Mucosa of gallbladder (tissue), 1 donor: ENCODE data around the gene SPPL2B. TPM values are rescaled to one million over a fixed set of nuclear protein-coding genes. Genes with fewer than 3 reads are reported as not detected.
"Not testable (repeated sequence)": the region's sequence is repeated elsewhere in the genome, so short reads cannot be mapped to it uniquely, and the experiment has no call there.

ENCODE experiments used
- DNase-seq: peaks from one replicate; pipeline ENCODE4 v3.0.0-alpha.2; 2020; ENCODE audit warnings: low spot score
- total RNA-seq: library from RNA; stranded (reverse); gene quantifications from one replicate; pipeline ENCODE4 v1.2.1, GENCODE V29; 2021
- donor health status: DM: no; HTN: no; CAD: no.

The SPPL2B gene
- total RNA-seq, 1 donor from 2014 or later, result 148 TPM

DNA sequence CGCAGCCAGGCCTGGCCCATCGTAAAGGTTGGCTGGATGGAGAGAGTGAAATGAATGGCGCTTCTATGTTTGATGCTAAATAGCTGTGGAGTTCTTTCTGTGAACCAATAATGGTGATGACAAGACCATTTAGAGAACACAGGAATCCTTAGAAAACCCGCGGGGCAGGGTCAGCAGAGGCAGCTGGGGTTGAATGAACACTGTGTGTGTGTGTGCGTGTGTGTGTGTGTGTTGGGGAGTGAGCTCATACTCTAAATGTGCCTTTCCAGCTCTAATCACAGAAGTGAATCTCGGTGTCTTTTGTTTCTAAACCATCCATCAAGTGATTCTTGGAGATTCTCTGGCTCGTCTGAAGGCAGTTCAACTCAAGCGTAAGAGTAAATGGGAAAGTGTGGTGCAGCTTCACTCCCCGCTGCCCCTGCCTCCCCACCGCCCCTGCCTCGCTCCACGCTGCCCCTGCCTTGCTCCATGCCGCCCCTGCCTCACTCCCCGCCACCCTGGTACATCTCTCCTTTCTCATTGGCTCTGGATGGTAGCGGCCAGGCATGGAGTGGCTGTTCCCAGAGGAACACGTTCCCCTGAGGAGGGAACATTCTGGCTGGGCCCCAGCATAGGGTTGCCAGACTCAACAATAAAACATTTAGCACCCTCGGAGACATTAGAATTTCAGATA lies 52.8 kb downstream of the SPPL2B start:
- no peak for DNase-seq

GRCh38 chr19:2382530-2383222 lies 54.2 kb downstream of the SPPL2B start:
- DNase-seq, result no peak

DNA sequence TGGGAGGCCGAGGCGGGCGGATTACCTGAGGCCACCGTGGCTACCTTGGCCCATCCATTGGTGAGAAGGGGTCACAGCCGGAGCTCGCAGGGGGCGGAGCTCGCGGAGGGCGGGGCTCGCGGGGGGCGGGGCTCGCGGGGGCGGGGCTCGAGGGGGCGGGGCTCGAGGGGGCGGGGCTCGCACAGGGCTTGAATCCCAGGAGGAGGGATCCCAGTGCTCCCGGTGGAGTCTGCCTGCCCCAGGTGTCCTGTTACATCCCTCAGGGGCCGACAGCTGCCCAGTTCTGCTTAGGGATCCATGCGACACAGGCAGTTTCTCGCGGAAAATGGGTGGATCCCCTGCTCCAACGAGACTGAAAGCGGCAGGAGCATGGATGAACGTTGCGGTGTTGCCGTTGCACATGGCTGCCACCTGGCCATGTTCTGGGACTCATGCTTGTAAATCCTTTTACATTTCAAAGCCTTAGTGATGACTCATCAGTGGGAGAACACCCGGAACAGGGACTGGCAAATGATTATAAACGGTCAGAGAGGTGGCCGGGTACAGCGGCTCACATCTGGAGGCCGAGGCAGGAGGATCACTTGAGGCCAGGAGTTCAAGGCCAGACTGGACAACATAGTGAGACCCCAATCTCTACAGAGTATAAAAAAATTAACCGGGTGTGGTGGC lies 56.7 kb downstream of the SPPL2B start:
- DNase-seq, result no peak

DNA sequence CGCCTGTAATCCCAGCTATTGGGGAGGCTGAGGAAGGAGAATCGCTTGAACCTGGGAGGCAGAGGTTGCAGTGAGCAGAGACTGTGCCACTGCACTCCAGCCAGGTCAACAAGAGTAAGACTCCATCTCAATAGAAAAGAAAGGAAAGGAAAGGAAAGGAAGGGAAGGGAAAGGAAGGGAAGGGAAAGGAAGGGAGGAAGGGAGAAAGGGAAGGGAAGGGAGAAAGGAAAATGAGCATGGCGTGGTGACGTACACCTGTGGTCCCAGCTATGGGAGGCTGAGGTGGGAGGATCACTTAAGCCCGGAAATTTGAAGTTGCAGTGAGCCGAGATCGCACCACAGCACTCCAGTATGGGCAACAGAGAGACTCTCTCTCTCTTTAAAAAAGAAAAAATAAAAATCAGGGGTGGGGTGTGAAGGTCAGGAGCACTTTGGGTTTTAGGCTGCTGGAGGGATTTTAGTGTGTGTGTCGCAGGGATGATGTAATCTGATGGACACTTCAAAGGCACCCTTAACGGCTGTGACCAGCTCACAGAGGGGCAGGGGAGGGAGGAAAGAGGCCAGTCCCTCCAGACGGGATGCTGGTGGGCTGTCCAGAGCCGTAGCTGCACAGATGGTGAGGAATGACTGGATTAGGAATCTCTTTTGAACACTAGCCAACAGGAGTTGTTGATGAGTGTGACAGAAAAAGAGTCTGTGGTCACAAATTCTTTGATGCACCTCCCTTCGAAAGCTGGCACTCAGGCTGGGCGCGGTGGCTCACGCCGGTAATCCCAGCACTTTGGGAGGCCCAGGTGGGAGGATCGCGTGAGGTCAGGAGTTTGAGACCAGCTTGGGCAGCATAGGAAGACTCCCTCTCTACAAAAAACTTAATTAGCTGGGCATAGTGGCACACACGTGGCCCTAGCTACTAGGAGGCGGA lies 59.1 kb downstream of the SPPL2B start:
- no peak for DNase-seq

DNA sequence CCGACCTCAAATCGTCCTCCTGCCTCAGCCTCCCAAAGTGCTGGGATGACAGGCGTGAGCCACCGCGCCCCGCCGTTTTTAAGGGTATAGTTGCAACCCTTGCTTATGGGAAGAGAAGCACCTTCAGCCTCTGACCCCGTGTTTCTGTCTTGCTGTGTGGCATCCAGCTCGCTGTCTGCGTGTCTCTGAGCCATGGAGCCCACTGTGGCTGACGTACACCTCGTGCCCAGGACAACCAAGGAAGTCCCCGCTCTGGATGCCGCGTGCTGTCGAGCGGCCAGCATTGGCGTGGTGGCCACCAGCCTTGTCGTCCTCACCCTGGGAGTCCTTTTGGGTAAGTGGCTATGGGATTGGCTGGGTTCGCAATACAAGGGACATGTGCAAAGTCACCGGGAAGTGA lies 61.1 kb downstream of the SPPL2B start:
- DNase-seq, result no peak

DNA sequence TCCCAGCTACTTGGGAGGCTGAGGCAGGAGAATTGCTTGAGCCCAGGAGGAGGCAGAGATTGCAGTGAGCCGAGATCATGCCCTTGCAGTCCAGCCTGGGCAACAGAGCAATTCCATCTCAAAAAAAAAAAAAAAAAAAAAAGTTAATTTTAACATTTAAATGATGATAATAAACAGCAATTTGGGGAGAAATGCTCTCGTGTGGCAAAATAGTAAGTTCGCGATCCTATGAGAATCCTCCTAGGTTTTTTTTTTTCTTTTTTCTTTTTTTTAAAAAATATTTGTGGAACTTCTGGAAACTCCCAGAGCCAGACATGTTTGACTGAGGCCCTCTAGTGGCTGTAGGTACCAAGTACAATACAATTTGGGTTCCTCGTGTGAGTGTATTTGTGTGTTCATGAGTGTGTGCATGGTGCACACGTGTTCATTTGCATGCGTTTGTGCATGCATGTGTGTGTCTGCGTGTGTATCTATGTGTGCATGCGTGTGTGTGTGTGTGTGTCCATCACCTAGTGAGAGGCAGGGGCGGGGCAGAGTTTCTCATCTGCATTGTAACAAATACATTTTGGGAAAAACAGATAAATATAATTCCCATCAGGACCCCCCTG lies 62.7 kb downstream of the SPPL2B start:
- DNase-seq, result peak; percentile 37

GRCh38 chr19:2392366-2392765 lies 63.9 kb downstream of the SPPL2B start:
- DNase-seq, result no peak

DNA sequence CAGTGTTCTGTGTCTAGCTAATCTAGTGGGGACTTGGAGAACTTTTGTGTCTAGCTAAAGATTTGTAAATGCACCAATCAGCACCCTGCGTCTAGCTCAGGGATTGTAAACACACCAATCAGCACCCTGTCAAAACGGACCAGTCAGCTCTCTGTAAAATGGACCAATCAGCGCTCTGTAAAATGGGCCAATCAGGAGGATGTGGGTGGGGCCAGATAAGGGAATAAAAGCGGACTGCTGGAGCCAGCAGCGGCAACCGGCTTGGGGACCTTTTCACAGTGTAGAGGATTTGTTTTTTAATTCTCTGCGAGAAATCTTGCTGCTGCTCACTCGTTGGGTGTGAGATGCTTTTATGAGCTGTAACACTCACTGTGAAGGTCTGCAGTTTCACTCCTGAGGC lies 64.4 kb downstream of the SPPL2B start:
- DNase-seq, result not testable (repeated sequence)

GRCh38 chr19:2394054-2394441 lies 65.6 kb downstream of the SPPL2B start:
- no peak for DNase-seq

GRCh38 chr19:2394442-2395292 lies 66.2 kb downstream of the SPPL2B start:
- peak; percentile 40 for DNase-seq

GRCh38 chr19:2395293-2395829 lies 66.9 kb downstream of the SPPL2B start:
- DNase-seq, result not testable (repeated sequence)

- not testable (repeated sequence) for DNase-seq
These were observed 68.7 kb downstream of the SPPL2B start for GRCh38 chr19:2397173-2397572.

DNA sequence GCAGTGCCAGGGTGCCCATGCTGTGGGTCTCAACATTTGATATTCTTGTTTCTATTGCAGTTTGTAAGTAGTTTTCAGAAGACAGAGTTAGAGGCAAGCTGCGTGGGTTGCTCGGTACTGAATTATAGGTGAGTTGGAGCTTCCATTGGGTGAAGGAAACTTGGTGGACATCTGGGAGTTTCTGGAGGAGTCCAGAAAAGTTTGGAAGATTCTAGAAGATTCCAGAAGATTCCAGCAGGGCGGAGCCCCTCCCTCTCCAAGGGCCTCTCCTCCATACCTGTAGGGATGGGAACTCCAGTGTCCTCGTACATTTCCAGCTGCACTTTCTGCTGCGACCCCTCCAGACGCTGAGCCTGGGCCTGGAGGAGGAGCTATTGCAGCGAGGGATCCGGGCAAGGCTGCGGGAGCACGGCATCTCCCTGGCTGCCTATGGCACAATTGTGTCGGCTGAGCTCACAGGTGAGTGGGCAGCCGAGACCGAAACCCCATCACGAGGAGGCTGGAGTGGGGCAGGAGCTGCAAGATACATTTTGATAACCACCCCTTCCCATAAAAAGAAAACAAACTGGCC lies 70.3 kb downstream of the SPPL2B start:
- no peak for DNase-seq

DNA sequence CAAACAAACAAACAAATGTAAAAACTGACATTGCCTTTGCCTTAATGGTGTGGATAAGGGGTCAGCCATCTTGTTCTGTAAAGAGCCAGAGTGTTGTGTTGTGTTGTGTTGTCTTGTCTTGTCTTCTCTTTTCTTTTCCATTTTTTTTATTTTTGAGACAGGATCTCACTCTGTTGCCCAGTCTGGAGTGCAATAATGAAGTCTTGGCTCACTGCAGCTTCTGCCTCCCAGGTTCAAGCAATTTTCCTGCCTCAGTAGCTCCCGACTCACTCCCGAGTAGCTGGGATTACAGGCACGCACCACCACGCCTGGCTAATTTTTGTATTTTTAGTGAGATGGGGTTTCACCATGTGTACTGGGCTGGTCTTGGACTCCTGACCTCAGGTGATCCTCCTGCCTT lies 71.1 kb downstream of the SPPL2B start:
- no peak for DNase-seq

Other genes starting within 250 kb of the SPPL2B start
- gene MOB3A, start 232.4 kb upstream of the SPPL2B start, total RNA-seq, result 59.0 TPM
- gene IZUMO4, start 231.8 kb upstream of the SPPL2B start, total RNA-seq, result 11.5 TPM
- 125 TPM for gene AP3D1, start 177.1 kb upstream of the SPPL2B start, total RNA-seq
- 40.1 TPM for gene DOT1L, start 164.8 kb upstream of the SPPL2B start, total RNA-seq
- 126 TPM for gene PLEKHJ1, start 92.4 kb upstream of the SPPL2B start, total RNA-seq
- 72.8 TPM for gene SF3A2, start 91.9 kb upstream of the SPPL2B start, total RNA-seq
- 5.1 TPM for gene AMH, start 79.4 kb upstream of the SPPL2B start, total RNA-seq
- gene JSRP1, start 72.3 kb upstream of the SPPL2B start, total RNA-seq, result 0.17 TPM
- 1.0 TPM for gene PEAK3, start 46.5 kb upstream of the SPPL2B start, total RNA-seq
- 0.17 TPM for gene LINGO3, start 20.5 kb upstream of the SPPL2B start, total RNA-seq
- gene LSM7, start 98 bp upstream of the SPPL2B start, total RNA-seq, result 79.1 TPM
- gene TMPRSS9, start 31.6 kb downstream of the SPPL2B start, total RNA-seq, result not detected
- gene TIMM13, start 98.9 kb downstream of the SPPL2B start, total RNA-seq, result 76.4 TPM
- 23.9 TPM for gene LMNB2, start 128.3 kb downstream of the SPPL2B start, total RNA-seq
- 59.8 TPM for gene GADD45B, start 147.4 kb downstream of the SPPL2B start, total RNA-seq